Endometrial microvascular endothelial cells (primary cell): ENCODE measurements around the gene VSTM2B. TPM values are rescaled to one million over a fixed set of nuclear protein-coding genes. Genes with fewer than 3 reads are reported as not detected.
"Not testable (repeated sequence)": the region's sequence is repeated elsewhere in the genome, so short reads cannot be mapped to it uniquely, and the experiment has no call there.

Experiments used
- in situ Hi-C: cut with HindIII; loops from 2 replicates; pipeline ENCODE4 v1.10.0; 2017; ENCODE audit warnings: low sequenced_read_pairs, low pct_unique_long_range_greater_than_20kb; ENCODE audit errors: inconsistent ontology term
- total RNA-seq: library from RNA; depleted of rRNA; stranded (reverse); fragments of >200 nt; gene quantifications from one replicate; pipeline ENCODE4 v1.2.3, GENCODE V29; 2015; ENCODE audit errors: inconsistent ontology term

The VSTM2B gene
- total RNA-seq, 1 donor from 2014 or later, result not detected

DNA sequence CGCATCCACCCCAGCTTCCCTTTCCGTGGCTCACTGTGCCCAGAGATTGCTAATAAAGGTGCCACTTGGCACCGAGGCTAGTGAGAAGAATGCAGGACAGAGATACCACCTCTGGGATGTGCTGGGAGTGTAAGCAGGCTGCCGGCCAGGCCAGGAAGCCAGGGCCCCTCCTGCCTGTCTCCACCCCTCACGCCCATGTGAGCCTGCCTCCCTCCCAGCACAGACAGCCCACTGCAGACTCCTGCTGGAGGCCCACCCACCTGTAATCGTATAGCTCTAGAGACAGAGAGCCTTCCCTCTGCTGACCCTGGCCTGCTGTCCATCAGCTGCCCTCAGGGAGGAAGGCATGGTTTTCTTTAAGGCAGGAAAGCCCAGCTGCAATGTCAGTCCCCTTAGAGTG lies 13.9 kb downstream of the VSTM2B start:
- in situ Hi-C loops, result no loop called here

GRCh38 chr19:29540114-29540513 lies 14.3 kb downstream of the VSTM2B start:
- in situ Hi-C loops, result no loop called here

- in situ Hi-C loops, result no loop called here
Measured at GRCh38 chr19:29541473-29542253, 15.9 kb downstream of the VSTM2B start.

GRCh38 chr19:29542327-29542726 lies 16.5 kb downstream of the VSTM2B start:
- in situ Hi-C loops, result no loop called here

GRCh38 chr19:29542776-29543175 lies 17.0 kb downstream of the VSTM2B start:
- in situ Hi-C loops, result no loop called here

GRCh38 chr19:29543381-29543780 lies 17.6 kb downstream of the VSTM2B start:
- in situ Hi-C loops, result no loop called here

GRCh38 chr19:29544656-29545360 lies 19.0 kb downstream of the VSTM2B start:
- in situ Hi-C loops, result no loop called here

DNA sequence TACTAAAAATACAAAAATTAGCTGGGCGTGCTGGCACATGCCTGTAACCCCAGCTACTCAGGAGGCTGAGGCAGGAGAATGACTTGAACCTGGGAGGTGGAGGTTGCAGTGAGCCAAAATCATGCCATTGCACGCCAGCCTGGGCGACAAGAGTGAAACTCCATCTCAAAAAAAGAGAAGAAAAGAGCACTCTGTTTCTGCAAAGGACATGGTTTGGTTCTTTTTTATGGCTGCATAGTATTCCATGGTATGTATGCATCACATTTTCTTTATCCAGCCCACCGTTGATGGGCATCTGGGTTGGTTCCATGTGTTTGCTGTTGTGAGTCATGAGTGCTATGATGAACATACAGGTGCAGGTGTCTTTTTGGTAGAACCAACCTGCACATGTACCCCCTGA lies 19.7 kb downstream of the VSTM2B start:
- in situ Hi-C loops, result not testable (repeated sequence)

DNA sequence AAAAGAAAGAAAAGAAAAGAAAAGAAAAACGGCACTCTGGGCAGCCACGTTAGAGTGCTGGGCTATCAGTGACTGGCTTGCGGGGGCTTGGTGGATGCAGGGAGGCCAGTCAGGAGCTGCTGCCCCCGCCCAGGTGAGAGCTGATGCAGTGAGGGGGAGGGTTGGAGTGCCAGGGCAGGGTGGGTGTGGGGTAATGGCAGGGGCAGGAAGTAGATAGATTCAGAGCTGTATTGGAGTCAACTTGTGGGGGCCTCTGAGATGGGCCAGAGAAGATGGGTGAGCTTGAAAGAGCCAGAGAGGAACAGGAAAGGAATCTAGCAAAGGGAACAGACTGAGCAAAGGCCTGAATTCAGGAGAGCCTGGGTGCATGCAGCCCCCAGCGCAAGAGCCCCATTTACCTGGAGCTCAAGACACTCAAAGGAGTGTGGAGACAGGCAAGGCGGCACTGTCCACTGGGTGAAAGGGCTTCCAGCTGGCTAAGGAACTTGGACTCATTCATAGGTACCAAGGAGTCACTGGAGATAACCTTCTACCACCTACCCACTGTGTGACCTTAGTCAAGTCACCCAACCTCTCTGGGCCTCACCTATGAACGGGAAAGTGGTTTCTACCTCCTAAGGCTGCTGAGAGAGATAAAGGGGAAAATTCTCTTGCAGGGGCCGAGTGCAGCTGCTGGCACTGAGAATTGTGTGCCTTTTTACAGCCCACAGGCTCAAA lies 20.2 kb downstream of the VSTM2B start:
- in situ Hi-C loops, result no loop called here

DNA sequence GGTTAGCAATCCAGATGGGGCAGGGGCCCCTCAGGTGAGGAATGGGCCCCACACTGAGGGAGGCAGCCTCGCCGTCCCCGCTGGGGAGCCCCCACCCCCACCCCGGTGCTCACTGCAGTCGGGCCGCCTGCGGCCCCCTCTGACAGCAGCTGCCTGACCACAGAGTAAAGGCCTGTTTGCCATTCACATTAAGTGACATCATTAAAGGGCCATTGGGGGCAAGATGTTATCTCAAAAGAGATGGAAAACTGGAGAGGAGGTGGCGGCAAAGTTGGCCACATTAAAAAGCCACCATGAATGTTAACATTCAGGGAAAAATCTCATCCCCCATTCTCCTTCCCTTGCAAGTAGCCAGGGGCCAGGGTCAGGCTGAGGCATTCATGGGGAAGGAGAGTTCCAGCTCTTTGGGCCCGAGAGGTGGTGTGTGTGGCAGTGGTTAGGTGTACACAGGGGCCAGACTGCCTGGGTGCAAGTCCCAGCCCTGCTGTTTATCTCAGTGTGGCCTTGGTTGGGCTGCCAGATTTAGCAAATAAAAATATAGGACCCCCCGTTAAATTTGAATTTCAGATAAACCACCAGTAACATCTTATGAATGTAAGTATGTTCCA lies 20.9 kb downstream of the VSTM2B start:
- in situ Hi-C loops, result no loop called here

GRCh38 chr19:29547361-29547960 lies 21.7 kb downstream of the VSTM2B start:
- in situ Hi-C loops, result no loop called here

DNA sequence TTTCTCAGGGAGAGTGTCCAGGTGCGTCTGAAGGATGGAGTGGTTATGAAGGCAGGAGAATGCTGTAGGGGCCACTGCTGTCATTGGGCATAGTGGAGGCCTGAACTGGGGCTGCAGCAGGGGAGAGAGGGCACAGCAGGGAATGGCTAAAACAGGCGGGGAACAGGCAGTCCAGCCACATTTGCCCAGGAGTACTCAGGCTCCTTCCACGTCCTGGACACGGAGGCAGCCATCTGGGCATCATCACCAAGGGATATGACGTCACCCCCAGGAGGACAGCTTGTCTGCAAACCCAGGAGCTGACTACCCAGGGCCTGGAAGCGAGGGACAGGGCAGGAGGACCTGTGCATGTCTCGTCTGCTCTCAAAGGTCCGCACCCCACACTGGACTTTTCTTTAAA lies 22.2 kb downstream of the VSTM2B start:
- in situ Hi-C loops, result no loop called here

GRCh38 chr19:29548483-29549085 lies 22.8 kb downstream of the VSTM2B start:
- in situ Hi-C loops, result no loop called here

DNA sequence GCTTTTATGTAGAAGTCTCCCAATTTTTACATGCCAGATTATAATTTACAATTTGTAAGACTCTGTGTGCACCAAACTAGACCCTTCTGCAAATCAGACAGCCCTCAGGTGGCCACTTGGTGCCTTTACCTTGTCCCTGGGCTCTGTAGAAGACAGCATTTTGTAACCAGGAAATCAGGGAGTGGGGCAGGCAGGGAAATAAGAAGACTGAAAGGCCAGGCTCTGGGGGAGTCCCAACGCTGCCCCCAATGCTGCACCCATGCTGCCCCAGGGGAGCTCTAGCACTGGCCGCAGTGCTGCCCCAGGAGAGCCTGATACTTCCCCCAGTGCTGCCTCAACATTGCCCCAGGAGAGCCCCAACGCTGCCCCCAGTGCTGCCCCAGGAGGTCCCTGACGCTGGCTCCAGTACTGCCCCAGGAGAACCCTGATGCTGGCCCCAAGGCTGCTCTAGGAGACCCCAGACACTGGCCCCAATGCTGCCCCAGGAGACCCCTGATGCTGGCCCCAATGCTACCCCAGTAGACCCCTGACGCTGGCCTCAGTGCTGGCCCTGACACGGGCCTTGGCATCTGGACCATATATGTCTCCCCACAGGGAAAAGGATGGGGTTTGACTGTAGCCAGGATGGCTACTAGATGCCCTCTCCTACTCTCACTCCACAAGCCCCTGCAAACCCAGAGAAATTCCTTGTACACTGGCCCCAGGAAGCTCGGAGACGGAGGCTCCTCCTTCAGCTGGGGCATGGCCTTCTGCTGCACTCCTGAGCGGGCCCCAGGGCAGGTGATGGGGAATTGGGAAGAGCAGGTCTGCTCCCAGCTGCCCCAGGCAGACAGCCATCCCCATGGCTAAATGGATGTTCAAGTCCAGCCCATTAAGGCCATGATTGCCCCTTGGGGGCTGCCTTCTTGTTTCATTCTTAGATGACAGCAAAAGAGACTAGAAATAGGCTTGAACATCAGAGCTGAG lies 23.6 kb downstream of the VSTM2B start:
- in situ Hi-C loops, result no loop called here

GRCh38 chr19:29550896-29551295 lies 25.1 kb downstream of the VSTM2B start:
- in situ Hi-C loops, result no loop called here

DNA sequence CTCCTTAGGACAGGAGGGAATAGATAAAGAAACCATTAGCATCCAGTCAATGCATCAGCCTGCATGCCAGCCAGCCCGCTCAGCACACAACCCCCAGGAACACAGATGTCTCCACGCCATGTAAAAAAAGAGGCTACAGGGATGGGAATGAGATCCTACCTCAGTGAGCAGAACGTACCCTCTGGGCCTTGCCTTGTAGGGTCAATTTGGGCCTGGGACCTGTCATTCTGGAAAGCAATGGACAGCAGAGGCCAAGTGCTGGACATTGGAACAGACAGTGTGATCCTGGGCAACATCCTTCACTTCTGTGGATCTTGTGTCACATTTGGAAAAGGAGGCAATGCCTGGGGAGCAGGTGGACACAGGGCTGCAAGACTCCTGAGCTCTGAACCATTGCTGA lies 26.0 kb downstream of the VSTM2B start:
- in situ Hi-C loops, result no loop called here

GRCh38 chr19:29552454-29553280 lies 26.9 kb downstream of the VSTM2B start:
- in situ Hi-C loops, result no loop called here
